DMS79 (cell line): ENCODE data around the gene EFCC1.

Source experiments
- DNase-seq: peaks from one replicate; lab custom pipeline; 2025; lab: John Stamatoyannopoulos, UW

EFCC1 gene, protein sequence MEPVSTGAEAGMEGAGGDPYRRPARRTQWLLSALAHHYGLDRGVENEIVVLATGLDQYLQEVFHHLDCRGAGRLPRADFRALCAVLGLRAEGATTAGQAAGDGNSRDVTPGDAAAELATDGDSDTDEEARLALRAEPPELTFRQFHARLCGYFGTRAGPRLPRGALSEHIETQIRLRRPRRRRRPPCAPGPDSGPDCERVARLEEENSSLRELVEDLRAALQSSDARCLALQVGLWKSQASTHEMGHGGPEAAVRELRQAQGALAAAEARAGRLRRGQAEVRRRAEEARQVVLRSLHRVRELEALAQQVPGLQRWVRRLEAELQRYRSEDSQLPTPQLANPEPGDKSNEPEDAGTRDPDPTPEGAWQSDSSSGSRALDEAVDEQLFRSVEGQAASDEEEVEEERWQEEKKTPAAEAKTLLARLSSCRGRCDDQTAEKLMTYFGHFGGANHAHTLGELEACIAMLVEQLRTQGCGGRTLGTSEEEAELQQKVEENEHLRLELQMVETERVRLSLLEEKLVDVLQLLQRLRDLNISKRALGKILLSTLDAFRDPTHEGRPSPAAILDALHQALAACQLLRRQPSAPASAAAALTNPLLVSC

DNA sequence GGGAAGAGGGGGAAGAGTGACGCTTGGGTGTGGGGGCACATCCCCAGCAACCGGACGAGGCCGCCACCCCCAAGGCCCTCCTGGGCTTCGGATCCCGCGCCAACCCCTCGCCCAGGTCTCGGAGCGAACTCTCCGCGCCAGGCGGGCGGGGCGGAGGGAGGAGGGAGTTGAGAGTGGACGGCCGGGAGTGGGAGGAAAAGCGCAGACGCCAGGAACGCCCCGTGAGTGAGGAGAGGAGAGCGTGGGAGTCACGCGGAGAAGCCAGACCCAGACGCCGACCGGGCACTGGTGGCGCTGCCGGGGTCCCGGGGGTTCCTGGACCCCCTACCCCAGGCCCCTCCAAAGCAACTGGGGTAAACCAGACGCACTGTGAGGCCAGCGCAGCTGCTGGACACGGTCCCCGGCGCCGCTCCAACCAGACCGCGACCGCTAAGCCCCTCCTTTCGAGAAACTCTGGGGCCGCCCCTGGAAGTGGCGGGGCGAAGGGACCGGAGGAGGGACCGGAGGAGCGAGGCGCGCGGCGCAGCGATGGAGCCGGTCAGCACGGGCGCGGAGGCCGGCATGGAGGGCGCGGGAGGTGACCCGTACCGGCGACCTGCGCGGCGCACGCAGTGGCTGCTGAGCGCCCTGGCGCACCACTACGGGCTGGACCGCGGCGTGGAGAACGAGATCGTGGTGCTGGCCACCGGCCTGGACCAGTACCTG is at the start of gene EFCC1:
TSS of gene EFCC1 (plus strand) at position 204 of the 705 bp plus-strand sequence. CDS start at position 529, 325 bp downstream.
- DNase-seq = no peak

DNA sequence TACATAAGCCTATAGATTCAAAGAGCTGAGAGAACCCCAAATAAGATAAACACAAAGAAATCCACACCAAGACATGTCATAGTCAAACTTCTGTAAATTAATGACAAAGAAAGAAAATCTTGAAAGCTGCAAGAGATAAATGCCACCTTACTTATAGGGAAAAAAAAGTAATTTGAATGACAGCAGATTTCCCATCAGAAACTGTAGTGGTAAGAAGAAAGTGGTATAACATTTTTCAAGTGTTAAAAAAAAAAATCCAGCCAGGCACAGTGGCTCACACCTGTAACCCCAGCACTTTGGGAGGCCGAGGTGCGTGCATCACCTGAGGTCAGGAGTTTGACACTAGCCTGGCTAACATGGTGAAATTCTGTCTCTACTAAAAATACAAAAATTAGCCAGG is 44.7 kb upstream of the EFCC1 start:
- DNase-seq = no peak

GRCh38 chr3:128965280-128965679 is 35.8 kb upstream of the EFCC1 start:
- DNase-seq = no peak

GRCh38 chr3:128965818-128966217 is 35.3 kb upstream of the EFCC1 start:
- DNase-seq = no peak

- no peak for DNase-seq
Observed at GRCh38 chr3:128967748-128968355, 33.3 kb upstream of the EFCC1 start.

DNA sequence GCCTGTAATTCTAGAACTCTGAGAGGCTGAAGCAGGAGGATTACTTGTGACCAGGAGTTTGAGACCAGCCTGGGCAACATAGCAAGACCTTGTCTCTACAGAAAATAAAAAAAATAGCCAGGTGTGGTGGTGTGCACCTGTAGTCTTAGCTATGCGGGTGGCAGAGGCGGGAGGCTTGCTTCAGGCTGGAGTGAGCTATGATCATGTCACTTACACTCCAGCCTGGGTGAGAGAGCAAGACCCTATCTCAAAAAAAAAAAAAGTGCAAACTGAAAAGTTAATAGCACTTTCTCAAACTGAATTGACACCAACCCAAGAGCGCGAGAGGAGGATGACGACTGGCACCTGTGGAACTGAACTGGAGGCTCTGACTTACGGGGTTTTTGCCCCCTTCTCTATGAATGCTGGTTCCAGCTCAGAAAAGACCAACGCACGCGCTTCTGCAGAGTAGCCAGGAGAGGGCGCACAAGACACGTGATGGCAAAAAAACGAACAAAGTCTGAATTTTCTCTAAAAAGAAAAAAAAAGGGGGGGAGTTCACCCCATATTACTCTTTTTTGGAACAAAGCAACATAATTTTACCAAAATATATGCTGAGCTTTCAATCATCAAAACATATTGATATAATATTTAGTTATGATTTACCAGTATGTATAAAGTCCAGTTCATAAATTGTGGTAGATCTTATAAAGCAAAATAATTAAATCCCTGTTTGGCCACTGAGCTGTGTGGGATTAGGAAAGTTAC is 30.9 kb upstream of the EFCC1 start:
- no peak for DNase-seq

- no peak for DNase-seq
Observed at GRCh38 chr3:128970740-128971047, 30.4 kb upstream of the EFCC1 start.

GRCh38 chr3:128971421-128972100 is 29.5 kb upstream of the EFCC1 start:
- no peak for DNase-seq

DNA sequence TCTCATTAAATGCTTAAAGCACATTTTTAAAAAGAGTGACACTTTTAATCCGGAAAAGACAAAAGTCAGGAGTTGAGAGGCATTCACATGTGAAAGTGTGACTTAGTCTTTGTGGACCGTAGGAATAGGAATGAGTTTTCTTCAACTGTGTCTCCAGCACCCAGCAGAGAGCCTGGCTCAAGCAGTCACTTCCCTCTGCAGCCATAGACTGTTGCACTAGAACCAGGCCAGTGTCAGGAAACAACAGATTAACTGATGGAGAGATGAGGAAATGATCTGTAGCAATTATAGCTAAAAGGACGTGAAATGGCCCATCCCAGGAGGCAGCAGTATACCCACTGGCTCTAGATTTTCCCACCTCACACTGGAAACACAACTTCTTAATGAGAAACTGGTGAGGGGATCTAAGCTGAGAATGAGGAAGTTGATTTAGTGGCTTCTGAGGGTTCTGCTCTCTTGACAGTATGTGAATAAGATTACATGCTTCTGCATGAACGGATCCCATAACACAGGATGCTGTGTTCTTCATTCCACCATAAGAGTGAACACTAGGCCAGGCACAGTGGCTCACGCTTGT is 27.0 kb upstream of the EFCC1 start:
- no peak for DNase-seq

GRCh38 chr3:128975276-128975675 is 25.8 kb upstream of the EFCC1 start:
- DNase-seq = no peak

- no peak for DNase-seq
Observed at GRCh38 chr3:128983293-128984069, 17.6 kb upstream of the EFCC1 start.

DNA sequence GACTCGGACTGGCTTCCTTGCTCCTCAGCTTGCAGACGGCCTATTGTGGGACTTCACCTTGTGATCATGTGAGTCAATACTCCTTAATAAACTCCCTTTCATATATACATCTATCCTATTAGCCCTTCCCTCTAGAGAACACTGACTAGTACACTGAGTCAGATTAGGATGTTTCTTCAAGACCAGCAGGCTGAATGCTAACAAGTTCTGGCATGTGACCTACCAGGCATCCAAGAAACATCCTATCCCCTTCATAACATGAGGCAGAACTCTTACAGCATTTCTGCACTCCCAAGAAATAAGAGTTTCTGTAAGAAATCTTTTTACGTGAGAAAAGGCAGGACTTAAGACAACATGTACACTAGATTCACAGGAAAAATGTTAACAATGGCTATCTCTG is 16.5 kb upstream of the EFCC1 start:
- DNase-seq = no peak

- DNase-seq = no peak
Observed at GRCh38 chr3:128987302-128988100, 13.6 kb upstream of the EFCC1 start.

DNA sequence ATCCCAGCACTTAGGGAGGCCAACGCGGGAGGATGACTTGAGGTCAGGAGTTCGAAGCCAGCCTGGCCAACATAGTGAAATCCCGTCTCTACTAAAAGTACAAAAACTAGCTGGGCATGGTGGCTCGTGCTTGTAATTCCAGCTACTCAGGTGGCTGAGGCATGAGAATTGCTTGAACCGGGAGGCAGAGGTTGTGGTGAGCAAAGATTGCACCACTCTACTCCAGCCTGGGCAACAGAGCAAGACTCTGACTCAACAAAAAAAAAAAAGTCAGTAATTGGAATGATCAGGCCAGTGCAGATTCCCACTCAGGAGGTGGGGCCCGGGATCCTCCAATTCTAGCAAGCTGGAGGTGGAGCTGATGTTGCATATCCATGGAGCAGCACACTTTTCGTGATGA is 12.8 kb upstream of the EFCC1 start:
- no peak for DNase-seq

DNA sequence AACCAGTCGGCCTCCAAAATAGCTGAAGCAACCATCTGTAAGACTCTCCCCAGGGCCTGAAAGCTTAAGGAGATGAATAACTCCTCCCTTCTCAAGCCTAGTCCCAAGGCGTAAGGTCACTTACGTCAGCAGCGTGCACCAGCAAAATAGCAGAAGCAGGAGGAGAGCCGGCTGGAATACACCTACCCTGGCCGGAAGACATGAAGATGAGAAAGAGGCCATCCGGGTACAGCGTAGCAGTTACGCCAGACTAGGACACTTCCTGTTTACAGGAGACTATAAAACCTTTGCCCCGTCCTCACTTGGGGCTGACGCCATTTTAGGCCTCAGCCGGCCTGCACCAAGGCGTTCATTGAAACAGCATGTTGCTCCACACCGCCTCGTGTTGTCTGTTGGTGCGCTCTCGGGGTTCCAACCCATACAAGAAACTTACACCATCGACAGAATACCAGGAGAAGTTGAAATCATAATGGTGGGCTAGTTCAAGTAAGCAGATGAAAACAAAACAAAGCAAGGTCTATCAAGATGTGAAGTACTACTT is 9.7 kb upstream of the EFCC1 start:
- DNase-seq = no peak

DNA sequence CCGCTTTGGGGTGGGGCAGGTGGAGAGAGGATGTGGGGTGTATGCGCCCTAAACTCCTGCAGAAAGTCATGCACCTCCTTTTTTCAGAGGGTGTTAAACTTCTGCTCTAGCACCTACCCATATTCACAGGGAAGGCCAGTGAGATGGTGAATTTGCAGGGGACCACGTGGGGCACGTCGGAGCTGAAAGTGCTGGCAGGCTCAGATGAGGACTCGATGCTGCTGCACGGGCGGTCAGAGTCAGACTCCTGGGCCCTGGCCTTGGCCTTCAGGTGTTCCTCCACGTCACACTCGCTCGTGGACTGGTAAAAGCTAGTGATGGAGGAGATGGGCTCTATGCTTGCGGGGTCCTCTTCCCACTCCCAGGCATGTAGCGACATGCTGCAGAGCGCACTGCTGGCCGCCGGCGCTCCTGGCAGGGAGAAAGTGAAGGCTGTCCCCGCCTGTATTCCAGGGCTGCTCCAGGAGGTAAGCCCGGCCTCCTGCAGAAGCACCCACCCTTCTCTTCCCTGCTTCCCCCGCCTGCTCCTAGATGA is 8.1 kb upstream of the EFCC1 start:
- DNase-seq = no peak

- peak; percentile 65 for DNase-seq
Observed at GRCh38 chr3:128993461-128994172, 7.5 kb upstream of the EFCC1 start, which contains the start of gene CFAP92. CFAP92 (minus strand) TSS chr3:128994076; CDS start chr3:128993304, 772 bp downstream.

DNA sequence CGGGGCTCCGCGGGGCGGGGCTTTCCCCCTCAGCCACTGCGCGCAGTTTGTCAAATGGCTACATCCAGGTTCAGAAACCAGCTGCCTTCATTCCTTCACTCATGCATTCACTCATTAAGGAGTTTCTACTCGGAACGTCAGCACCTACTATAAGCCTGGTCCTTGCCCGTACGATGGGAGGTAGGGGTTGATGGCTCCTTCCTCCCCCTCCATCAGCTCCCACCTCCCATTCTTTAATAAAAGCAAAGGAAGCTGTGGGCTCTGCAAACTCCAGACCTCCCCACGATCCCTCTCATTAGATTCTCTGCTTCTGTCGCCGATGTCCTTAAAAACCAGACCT is 7.0 kb upstream of the EFCC1 start:
- DNase-seq = no peak
